ENCODE measurements around the gene DICER1. TPM values are rescaled to one million over a fixed set of nuclear protein-coding genes. Genes with fewer than 3 reads are reported as not detected.

DICER1 gene
- total RNA-seq, 1 donor from 2014 or later, result 71.1 TPM

GRCh38 chr14:95163132-95163531 is 5.8 kb upstream of the DICER1 start:
- no peak for DNase-seq
- Histone ChIP-seq H3K27me3 (no peaks in the 10 kb centered on the region), H3K27ac (no peak overlapping the region), H3K4me1 (peaks cover 8% of the 10 kb centered on the region), H3K4me3 (no peak overlapping the region), H3K9me3 (no peaks in the 10 kb centered on the region), H3K36me3 (no peaks in the 10 kb centered on the region)
- ATAC-seq, result peak; percentile 56
- TF ChIP-seq CTCF (IDR thresholded peaks at IDR 0.05), result no peak
- intact Hi-C loops (cut with DNase I), result no loop called here

- intact Hi-C loops (cut with DNase I), result no loop called here
- no peak for ATAC-seq
- Histone ChIP-seq H3K4me3 (no peak overlapping the region), H3K36me3 (no peaks in the 10 kb centered on the region), H3K27ac (no peak overlapping the region), H3K9me3 (no peaks in the 10 kb centered on the region), H3K4me1 (peaks cover 11% of the 10 kb centered on the region), H3K27me3 (no peaks in the 10 kb centered on the region)
- no peak for DNase-seq
- no peak for TF ChIP-seq CTCF (IDR thresholded peaks at IDR 0.05)
These were observed 5.3 kb upstream of the DICER1 start for GRCh38 chr14:95162641-95163040.

- Histone ChIP-seq H3K36me3 (no peaks in the 10 kb centered on the region), H3K27me3 (no peaks in the 10 kb centered on the region), H3K27ac (peak overlapping the region; percentile 99), H3K4me3 (peak overlapping the region; percentile 79), H3K4me1 (peaks cover 35% of the 10 kb centered on the region), H3K9me3 (no peaks in the 10 kb centered on the region)
- intact Hi-C loops (cut with DNase I), result no loop called here
- no peak for TF ChIP-seq CTCF (IDR thresholded peaks at IDR 0.05)
- ATAC-seq, result peak; percentile 60
- DNase-seq, result no peak
These were observed 342 bp downstream of the DICER1 start for GRCh38 chr14:95157048-95157326.

GRCh38 chr14:95156161-95157047 is 925 bp downstream of the DICER1 start:
- Histone ChIP-seq H3K4me1 (peaks cover 35% of the 10 kb centered on the region), H3K27me3 (no peaks in the 10 kb centered on the region), H3K4me3 (peak overlapping the region; percentile 79), H3K27ac (peak overlapping the region; percentile 99), H3K36me3 (no peaks in the 10 kb centered on the region), H3K9me3 (no peaks in the 10 kb centered on the region)
- intact Hi-C loops (cut with DNase I), result no loop called here
- DNase-seq (peak; percentile 83), ATAC-seq (peak; percentile 60)
- no peak for TF ChIP-seq CTCF (IDR thresholded peaks at IDR 0.05)

- Histone ChIP-seq H3K9me3 (no peaks in the 10 kb centered on the region), H3K27me3 (no peaks in the 10 kb centered on the region), H3K27ac (no peak overlapping the region), H3K36me3 (no peaks in the 10 kb centered on the region), H3K4me1 (peaks cover 43% of the 10 kb centered on the region), H3K4me3 (peak overlapping the region; percentile 79)
- intact Hi-C loops (cut with DNase I), result no loop called here
- TF ChIP-seq CTCF (IDR thresholded peaks at IDR 0.05), result no peak
- ATAC-seq (no peak), DNase-seq (no peak)
These were observed 2.3 kb downstream of the DICER1 start for GRCh38 chr14:95155045-95155444.

Data from upper lobe of right lung (tissue), 1 donor.